AML-193 (cell line): ENCODE results near the gene DHRS4L2.
"Not testable (repeated sequence)": the region's sequence is repeated elsewhere in the genome, so short reads cannot be mapped to it uniquely, and the experiment has no call there.

Experiments
- DNase-seq, 2 experiments: peaks; one replicate each; lab custom pipeline; 2025; lab: John Stamatoyannopoulos, UW

Gene DHRS4L2

DNA sequence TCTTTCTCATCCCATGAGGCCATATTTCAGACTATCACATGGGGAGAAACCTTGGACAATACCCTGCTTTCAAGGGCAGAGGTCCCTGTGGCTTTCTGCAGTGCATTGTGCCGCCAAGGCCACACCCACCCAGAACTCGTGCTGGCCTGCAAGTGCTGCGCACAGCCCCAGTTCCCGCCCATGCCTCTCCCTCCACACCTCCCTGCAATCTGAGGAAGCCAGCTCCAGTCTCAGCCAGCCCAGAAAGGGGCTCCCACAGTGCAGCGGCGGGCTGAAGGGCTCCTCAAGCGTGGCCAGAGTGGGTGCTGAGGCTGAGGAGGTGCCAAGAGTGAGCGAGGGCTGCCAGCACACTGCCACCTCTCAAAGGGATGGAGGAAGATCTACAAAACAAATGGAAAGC is 15.6 kb upstream of the DHRS4L2 start:
- not testable (repeated sequence) for DNase-seq

DNA sequence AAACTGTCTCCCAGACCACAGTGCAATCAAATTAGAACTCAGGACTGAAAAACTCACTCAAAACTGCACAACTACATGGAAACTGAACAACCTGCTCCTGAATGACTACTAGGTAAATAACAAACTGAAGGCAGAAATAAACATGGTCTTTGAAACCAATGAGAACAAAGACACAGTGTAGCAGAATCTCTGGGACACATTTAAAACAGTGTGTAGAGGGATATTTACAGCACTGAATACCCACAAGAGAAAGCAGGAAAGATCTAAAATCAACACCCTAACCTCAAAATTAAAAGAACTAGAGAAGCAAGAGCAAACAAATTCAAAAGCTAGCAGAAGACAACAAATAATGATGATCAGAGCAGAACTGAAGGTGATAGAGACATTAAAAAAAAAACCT is 14.7 kb upstream of the DHRS4L2 start:
- DNase-seq: not testable (repeated sequence)

DNA sequence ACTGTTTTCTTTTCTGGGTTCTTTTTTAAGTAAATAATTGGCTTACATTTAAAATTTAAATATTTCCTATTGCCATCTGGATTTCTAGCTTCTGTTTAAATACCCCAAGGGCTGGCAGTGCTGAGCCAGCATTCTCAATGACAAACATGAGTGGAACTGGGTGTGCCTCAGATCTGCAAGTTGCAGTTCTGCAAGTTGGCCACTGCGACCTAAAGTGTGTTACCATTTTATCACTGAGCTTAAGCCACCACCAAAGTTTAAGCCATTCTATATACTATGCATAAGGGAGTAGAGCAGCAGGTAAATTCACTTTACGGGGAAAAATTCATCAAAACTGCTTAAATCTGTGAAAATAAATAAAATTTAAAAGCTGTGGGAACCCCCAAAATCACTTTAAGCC is 11.5 kb upstream of the DHRS4L2 start:
- DNase-seq: peak; percentile 10 to 20

DNA sequence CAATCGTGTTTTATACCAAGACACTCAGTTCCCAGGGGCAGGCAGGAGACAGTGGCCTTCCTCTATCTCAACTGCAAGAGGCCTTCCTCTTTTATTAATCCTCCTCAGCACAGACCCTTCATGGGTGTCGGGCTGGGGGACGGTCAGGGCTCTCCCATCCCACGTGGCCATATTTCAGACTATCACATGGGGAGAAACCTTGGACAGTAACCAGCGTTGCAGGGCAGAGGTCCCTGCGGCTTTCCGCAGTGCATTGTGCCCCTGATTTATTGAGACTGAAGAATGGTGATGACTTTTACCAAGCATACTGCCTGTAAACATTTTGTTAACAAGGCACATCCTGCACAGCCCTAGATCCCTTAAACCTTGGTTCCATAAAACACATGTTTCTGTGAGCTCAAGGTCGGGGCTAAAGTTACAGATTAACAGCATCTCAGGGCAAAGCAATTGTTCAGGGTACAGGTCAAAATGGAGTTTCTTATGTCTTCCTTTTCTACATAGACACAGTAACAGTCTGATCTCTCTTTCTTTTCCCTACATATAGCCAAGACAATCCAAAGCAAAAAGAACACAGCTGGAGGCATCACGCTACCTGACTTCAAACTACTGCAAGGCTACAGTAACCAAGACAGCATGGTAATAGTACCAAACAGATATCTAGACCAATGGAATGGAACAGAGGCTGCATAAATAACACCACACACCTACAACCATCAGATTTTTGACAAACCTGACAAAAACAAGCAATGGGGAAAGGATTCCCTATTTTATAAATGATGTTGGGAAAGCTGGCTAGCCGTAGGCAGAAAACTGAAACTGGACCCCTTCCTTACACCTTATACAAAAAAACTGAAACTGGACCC is 6.5 kb upstream of the DHRS4L2 start:
- DNase-seq: not testable (repeated sequence)

DNA sequence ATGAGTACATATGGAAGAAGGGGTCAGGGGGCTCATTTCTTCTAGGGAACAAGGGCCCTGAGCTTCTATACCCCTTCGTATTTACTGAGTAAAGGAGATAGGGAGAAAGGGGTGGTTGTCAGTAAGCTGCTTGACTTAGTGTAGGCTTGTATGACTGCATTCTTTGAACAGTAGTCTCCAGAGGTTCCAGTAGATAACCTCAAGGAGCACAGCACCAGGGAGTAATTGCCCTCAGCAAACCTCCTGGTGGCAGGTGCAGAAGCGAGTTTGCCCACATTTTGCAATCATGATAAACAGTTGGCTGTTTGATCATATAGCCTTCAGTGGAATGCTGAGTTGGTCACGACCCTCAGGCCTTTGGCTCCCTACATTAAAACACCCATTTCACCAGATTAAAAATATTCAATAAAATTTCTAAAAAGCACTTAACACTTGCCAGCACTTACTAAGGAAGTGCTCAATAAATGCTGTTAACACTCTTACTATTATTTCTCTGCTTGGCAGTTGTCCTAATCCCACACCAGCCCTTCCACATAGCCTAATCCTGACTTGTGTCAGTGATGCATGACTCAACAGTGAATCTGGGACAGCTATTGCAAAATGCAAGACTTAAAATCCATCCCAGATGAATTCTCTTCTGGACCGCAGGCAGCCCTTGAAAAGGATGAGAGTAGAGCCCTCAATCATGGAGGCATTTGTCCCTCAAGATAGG is 3.7 kb upstream of the DHRS4L2 start:
- DNase-seq: no peak

DNA sequence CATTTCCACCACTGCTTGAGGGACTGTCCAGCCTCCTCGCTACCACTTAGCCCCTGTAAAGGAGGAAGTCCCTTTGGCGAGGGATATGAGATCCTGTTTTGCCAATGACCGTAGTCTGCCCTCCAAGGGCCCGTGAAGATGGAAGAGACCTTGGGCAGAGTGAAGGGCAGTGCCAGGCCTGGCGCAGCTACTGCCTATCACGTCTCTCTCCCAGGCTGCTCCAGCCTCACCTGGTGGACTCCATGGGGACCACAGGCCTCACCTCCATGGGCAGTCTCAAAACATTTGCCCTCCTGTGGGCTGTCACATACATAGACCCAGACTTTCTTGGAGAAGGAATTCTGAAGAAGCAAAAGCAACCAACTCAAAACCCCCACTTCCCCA is 514 bp upstream of the DHRS4L2 start:
- DNase-seq: not testable (repeated sequence)

DNA sequence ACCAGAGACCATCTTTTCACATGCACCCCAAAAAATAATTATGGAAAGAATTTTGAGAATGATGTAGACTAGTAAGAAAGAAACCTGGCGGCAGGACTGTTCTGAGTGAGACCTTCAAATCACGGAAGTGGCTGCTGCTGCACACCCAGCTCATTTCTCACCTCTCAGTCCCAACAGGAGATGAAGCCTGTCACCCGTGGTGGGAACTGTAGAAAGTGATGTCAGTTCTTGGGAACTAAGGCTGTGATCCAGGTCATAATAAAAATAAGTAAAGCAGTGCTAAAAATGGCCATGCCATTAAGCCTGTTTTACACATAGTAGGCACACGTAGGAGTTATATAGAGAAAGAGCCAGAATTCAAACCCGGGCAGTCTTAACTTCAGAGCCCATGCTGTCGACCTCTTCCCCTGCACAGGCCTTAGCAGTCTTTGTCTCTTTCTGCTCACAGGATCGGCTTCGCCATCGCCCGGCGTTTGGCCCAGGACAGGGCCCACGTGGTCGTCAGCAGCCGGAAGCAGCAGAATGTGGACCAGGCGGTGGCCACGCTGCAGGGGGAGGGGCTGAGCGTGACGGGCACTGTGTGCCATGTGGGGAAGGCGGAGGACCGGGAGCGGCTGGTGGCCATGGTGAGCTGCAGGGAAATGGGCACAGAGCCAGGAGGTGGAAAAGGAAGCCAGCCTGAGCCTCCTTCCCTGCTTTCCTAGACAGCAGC is 1.2 kb downstream of the DHRS4L2 start:
- peak in 1 of 2 experiments; percentile 21 for DNase-seq

DNA sequence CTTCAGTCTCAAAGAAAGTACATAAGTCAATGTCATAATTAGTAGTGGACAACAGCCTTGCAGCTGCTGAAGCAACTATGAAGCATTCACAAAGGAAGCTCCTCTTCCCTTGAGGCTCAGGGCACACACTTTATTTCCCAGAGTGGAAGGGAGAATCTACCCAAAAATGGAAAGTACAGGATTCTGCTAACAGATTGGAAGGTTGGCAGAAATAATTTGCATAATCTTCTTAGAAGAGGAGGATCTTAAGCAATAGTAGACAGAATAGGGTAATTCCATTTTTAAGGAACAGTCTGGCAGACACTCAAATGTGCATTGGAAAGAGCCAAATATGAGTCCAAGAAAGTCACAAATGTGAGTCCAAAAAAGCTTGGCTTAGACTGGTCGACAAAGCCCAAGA is 2.2 kb downstream of the DHRS4L2 start:
- DNase-seq: not testable (repeated sequence)

DNA sequence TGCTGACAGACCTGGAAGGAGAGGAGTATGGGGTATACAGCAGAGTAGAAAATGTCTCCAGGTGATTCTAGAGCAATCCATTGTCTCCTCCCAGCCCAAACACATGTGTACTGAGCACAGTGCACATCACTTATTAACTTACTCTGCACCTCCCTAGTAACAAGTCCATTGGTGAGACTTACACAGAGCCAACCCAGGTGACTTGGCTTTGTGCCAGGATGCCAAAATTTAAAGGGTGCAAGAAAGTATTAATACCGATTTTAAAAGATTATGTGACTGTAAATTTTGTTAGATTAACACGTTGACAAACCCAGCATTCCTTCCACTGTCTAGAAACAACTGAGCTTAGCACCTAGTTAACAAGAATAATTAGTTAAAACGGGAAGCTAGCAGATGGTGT is 4.3 kb downstream of the DHRS4L2 start:
- DNase-seq: not testable (repeated sequence)

DNA sequence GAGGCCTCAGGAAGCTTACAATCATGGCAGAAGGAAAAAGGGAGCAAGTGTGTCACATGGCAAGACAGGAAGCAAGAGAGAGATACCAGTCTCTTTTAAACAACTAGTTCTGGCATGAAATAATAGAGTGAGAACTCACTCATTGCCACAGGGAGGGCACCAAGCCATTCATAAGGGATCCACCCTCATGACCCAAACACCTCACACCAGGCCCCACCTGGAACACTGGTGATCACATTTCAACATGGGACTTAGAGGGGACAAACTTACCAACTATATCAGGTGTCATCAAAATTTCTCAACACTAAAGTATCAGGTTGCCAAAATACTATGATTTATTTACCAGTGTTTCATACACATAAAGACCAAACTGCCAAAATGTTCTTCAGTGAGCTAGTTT is 7.3 kb downstream of the DHRS4L2 start:
- not testable (repeated sequence) for DNase-seq

DNA sequence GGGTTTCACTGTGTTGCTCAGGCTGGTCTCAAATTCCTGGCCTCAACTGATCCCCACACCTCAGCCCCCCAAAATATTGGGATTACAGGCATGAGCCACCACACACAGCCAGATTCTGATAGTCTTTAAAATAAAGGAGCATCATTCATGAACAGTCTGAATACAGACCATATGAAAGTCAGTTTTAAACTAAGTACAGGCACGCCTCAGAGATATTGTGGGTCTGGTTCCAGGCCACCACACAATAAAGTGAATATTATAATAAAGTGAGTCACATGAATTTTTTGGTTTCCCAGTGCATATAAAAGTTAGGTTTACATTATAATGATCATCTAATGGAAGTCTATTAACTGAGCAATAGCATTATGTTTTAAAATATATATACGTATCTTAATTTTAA is 8.1 kb downstream of the DHRS4L2 start:
- not testable (repeated sequence) for DNase-seq

DNA sequence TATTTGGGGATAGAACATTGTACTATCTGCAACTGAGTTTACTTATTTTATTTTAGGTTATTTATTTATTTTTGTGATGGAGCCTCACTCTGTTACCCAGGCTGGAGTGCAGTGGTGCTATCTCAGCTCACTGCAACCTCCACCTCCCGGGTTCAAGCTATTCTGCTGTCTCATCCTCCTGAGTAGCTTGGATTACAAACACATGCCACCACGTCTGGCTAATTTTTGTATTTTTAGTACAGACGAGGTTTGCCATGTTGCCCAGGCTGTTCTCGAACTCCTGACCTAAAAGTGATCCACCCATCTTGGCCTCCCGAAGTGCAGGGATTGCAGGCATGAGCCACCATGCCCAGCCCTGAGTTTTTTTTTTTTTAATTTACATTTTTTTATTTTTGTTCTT is 10.9 kb downstream of the DHRS4L2 start:
- DNase-seq: not testable (repeated sequence)

DNA sequence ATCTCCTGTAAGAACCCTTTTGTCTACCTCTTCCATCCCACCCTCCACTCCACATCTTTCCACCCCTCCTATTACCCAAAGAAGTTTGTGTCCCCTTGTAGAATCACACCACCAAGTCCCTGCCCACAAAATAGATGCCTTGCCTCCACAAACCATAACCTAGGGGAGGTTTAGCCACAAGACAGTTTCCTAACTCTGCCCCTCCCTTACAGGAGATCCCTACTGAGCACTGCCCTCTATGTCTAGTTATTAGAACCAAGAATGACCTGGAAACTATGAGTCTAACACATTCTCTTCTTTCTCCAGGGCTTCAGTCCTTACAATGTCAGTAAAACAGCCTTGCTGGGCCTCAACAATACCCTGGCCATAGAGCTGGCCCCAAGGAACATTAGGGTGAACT is 12.3 kb downstream of the DHRS4L2 start:
- not testable (repeated sequence) for DNase-seq

DNA sequence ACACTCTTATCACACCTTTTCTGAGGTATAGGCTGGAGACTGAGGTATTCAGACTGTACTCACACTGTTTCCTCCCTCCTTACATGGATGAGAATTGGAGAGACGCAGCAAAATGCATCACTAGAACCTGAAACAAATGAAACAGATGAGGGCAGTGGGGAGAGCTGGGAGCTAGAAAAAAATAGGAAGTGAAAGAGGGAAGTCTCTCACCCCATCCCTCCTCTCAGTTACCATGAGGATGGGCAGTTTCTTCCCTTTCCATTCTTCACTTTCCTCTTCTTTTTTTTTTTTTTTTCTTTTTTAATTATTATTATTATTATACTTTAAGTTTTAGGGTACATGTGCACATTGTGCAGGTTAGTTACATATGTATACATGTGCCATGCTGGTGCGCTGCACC is 12.9 kb downstream of the DHRS4L2 start:
- DNase-seq: peak in 1 of 2 experiments; percentile 8

DNA sequence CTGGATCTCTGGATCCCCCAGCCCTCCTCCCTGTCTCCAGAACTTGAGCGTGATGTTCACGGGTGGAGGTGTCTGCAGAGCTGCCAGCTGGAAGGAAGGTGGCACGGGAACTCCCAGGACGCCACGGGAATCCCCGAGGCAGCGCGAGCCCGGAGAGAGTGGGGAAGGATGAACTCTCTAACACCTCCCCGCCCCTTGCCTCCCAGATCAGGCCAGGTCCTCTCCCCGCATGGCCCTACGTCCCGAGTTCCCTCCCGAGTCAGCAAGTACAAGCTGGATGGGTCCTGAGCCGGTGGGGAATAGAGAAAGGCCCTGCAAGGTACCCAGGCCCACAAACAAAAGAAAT is 17.7 kb downstream of the DHRS4L2 start:
- not testable (repeated sequence) for DNase-seq

DNA sequence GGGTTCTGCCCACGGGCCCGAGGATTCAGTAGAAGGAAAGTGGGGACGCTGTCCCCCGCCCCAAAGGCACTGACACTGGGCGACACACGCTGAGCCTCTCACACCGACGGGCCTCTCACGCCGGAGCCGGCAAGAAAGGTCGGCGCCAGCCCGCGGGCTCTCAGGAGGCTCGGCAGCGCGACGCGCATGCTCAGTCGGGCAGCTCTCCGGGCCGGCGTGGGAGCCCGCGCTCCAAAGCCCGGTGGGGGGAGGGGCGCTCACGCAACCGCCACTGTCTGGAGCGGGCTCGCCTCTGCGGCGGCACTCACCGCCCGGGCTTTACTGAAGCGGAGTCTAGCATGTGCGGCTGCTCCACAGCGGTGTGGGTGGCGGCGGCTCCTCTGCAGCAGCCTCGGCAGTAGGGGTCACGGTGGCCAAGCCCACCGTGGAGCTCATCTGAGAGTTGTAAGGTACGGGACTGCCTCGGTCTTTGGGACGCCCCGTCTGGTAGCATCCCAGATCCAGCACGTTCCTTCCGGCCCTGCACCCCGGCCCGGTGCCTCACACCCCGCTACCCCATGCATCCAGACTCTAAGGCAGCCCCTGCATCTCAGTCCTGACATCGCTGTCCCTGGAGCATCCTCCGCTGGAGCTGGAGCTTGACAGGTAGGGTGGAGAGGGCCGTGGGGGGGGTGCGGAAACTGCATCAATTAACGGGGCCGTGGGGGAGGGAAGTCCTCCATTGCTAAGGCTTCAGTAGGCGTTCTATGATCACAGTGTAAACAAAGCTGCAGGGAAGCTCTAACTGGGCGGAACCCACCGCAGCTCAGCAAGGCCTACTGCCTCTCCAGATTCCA is 18.3 kb downstream of the DHRS4L2 start:
- not testable (repeated sequence) for DNase-seq

DNA sequence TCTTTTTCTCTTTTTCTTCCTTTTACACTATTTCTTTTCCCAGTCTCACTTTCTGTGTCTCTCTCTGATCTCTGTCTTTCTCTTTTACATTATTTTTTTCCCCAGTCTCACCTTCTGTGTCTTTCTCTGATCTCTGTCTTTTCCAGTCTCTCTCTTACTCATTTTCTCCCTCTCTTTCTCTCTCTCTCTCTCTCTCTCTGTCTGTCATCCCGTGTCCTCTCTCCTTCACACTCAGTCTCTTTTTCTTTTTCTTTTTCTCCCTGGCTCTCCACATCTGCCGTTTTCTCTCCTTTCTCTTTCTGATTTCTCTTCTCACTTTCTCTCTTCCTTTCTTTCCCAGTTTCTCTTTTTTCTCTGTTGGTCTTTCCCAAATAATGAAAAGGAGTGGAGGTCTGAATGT is 22.3 kb downstream of the DHRS4L2 start:
- DNase-seq: no peak

DNA sequence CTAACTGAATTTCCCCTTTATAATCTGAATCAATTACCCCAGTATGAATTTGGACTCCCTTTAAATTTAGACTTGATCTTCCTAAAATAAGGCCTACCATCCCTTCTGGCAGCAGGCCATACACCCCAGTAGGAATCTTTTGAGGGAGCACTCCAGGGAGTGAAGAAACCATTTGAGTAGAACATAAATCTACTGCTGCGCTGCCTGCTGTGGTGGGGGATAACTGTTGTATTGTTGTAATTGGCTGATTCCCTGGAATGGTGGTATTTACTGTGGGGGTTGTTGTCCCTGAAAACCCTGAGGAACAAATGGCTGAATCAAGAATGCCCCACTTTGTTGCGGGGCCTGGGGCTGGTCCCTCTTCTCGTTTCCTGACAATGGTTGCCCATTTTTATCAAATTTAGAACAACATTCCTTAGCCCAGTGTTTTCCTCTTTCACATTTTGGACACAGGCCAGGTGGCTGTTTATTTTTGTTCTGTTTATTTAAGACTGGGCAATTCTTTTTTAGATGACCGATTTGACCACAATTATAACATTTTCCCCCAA is 24.1 kb downstream of the DHRS4L2 start:
- DNase-seq: not testable (repeated sequence)

DNA sequence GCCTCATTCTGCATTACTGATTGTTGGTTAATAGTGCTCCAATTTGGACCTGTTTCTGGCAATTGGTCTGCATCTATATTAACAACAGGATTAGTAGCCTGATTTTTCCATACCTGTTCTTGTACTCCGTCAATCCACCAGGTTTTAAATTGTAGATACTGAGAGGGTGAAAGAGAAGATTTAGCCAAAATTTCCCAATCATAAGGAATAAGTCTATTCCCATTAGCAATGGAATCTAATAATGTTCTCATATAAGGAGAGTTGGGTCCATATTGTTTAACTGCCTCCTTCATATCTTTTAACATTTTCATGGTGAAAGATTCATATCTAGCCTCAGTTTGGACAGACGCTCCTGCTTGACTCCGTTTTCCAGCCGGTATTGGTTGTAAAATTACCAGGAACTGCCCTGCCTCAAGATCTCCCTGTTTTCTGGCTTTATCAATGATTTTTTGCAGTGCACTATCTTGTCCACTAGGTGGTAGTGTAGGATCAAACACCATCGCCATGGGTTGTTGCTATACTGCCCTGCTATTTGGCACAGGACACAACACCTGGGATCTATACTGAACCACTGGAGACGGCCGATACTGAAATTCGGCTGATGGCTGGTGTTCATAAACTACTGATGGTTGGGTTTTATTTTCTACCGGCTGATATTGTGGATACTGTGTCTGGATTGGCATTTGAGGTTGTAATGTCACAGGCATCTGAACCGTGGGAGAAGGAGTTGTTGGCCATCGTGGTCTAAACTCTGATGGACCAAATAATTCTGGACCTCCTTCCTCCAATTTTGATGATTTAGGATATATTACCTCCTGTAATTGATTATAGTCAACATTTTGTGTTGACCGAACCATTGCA is 25.2 kb downstream of the DHRS4L2 start:
- DNase-seq: peak; percentile 82 to 85

DNA sequence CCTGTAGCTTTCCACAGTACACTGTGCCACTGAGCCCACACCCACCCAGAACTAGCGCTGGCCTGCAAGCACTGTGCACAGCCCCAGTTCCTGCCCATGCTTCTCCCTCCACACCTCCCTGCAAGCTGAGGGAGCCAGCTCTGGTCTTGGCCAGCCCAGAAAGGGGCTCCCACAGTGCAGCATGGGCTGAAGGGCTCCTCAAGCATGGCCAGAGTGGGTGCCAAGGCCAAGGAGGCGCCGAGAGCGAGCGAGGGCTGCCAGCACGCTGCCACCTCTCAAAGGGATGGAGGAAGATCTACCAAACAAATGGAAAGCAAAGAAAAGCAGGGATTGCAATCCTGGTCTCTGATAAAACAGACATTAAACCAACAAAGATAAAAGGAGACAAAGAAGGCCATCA is 27.0 kb downstream of the DHRS4L2 start:
- not testable (repeated sequence) for DNase-seq
